ENCODE data around the gene RDH16. TPM values are rescaled to one million over a fixed set of nuclear protein-coding genes. Genes with fewer than 3 reads are reported as not detected.

RDH16 gene, protein sequence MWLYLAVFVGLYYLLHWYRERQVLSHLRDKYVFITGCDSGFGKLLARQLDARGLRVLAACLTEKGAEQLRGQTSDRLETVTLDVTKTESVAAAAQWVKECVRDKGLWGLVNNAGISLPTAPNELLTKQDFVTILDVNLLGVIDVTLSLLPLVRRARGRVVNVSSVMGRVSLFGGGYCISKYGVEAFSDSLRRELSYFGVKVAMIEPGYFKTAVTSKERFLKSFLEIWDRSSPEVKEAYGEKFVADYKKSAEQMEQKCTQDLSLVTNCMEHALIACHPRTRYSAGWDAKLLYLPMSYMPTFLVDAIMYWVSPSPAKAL
- total RNA-seq (2014; rRNA removed; shearing (Covaris generic)): 0.03 and 0.06 TPM in 2 replicates

DNA sequence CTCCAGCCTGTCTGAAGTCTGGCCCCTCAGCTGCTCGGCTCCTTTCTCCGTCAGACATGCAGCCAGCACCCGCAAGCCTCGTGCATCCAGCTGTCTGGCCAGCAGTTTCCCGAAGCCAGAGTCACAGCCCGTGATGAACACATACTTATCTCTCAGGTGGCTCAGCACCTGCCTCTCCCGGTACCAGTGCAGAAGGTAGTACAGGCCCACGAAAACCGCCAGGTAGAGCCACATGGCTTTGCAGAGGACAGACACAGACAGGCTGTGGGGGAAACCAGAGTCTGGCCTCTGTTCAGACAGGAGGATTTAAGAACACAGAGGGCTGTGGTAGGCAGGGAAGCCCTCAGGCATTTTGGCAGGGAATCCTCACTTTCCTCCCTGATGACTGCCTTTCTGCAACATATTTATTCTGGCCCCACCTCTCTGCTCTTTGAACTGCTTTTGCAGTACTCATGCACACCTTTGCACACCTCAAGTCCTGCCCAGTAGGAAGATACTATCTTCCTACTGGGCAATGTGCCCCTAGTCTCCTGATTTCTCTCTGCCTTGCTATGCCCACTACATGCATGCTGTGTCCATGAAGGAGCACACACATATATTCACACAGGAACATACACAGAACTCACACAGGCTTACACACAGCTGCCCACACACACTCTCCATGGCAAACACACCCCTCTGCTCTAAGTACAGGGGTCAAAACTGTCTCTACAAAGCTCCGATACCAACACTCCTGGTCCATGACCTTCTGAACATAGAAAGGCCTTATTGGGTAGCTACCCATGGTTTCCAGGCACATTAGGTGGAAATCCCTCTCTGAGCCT is at the start of gene RDH16:
RDH16 (minus strand) TSS at position 380 of the 824 bp plus-strand sequence; CDS start at position 234, 146 bp downstream.
- Histone ChIP-seq H3K4me3 (no peak within 1 kb of the TSS), H3K4me1 (no peaks in the 10 kb centered on the region), H3K27me3 (no peaks in the 10 kb centered on the region), H3K27ac (no peak within 1 kb of the TSS), H3K9me3 (replicated peaks) (no peaks in the 10 kb centered on the region), H3K36me3 (no peaks in the 10 kb centered on the region)
- no peak for DNase-seq

DNA sequence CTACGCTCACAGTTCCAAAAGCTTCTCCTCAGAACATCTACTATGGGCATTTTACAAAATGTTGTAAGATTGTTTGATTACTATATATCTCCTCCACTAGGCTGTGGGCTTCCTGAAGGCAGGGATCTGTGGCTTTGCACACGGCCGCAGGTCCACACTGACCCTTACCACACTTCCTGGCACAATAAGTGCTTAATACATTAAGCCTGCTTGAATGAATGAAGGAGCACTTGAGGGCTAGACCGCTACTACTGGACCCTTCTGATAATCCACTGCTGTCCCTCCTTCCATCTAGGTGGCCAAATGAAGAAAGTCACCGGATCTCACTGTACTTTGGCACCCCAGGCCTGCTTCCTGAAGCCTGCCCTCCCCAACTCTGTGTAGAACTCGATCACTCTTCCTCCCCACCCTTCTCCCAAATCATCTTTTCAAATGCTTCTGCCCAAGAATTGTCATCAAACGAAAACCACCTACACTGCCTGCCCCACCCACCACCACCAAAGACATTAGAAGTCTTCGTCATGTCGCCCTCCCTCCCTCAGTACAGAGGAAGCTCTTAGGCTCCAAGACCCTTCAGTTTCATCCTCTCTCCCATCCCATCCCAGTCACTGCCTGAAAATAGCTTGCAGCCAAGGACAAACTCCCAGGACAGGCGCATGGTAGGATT is 49.5 kb upstream of the RDH16 start:
- Histone ChIP-seq H3K36me3 (peaks cover 30% of the 10 kb centered on the region), H3K4me1 (peaks cover 20% of the 10 kb centered on the region), H3K9me3 (replicated peaks) (no peaks in the 10 kb centered on the region), H3K4me3 (peak overlapping the region; percentile 97), H3K27me3 (peaks cover 22% of the 10 kb centered on the region), H3K27ac (no peak overlapping the region)
- DNase-seq: no peak

DNA sequence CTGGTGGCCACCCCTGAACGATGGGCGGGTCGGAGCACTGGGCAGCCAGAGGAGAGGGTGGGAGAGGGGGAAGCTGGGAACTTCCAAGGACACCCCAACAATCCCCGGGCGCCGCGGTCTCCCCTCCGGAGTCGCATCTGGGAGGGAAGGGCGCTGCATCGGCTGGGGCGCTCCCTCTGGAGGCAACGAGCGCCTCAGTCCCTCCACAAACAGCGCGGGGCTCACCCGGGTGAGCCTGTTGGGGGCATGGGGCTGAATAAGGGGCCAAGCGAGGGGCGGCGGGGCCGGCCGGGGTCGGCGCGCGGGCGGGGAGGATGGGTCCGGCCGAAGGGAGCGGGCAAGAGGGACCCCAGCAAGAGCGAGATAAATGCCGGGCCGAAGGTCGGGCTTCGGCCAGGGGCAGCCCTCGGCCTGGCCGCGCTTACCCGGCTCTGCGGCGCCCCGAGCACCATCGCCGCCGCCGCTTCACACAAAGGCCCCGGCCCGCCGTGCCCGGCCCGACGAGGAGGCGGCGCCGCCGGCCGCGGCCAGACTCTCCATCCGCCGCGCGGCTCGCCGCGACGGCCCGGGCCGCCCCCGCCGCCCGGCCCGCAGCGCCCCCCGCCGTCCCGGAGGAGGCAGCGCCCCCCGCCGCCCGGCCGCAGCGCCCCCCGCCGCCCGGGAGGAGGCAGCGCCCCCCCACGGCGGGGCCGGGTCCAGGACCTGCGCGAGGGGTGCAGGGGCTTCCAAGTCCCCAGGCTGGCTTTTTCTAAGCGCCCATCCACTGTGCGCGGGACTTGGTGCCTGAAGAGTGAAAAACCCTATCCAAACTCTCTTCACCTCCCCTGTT is 48.8 kb upstream of the RDH16 start, which contains the start of gene ZBTB39:
ZBTB39 (minus strand) TSS at position 567 of the 829 bp plus-strand sequence. CDS start 1,629 bp downstream, outside the sequence.
- Histone ChIP-seq H3K36me3 (peaks cover 38% of the 10 kb centered on the region), H3K27me3 (peaks cover 14% of the 10 kb centered on the region; the same call in 1 of the 2 replicates), H3K27ac (peak within 1 kb of the TSS; percentile 53), H3K4me1 (peaks cover 20% of the 10 kb centered on the region), H3K9me3 (replicated peaks) (no peaks in the 10 kb centered on the region), H3K4me3 (peak within 1 kb of the TSS; percentile 97)
- peak; percentile 93 to 98 for DNase-seq

DNA sequence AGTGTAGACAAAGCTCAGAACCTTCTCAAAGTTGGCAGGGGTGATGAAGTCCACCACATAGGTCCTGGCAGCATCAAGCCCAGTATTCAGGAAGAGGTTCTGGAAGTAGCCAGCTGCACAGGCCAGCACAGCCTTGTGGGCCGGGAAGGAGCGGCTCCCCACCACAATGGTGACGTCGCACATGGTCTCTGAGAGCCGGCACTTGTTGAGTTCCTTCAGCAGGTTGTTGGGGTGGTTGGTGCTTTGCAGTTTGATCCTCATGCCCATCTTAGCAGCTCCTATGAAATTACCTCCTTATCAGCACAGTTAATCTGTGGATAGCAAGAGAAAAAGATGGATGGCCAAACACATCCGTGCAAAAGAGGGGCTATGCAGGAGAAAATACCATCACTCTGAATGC is 47.2 kb upstream of the RDH16 start:
- peak in 1 of 2 experiments; percentile 22 for DNase-seq
- Histone ChIP-seq H3K27ac (no peak overlapping the region), H3K27me3 (peaks cover 3% of the 10 kb centered on the region; the same call in 1 of the 2 replicates), H3K4me1 (peaks cover 20% of the 10 kb centered on the region), H3K9me3 (replicated peaks) (no peaks in the 10 kb centered on the region), H3K4me3 (no peak overlapping the region), H3K36me3 (peaks cover 53% of the 10 kb centered on the region)

DNA sequence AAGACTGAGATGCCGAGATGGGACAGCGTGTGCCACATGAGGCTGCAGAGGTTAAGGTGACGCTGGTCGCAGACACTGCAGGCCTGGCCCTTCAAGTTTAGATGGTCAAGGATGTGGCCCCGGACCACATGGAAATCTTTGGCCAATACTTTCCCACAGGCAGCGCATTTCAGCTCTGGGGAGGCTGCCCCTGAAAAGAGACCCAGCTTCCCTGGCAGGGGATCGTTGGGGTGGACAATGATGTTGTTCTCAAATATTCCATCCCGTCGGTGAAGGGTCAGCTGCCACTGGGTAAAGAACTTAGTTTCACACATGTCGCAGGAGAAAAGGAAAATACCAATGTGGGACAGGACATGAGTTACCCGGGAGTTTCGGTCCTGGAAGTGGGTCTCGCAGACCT is 46.0 kb upstream of the RDH16 start:
- Histone ChIP-seq H3K4me3 (no peak overlapping the region), H3K4me1 (peaks cover 12% of the 10 kb centered on the region), H3K9me3 (replicated peaks) (no peaks in the 10 kb centered on the region), H3K27ac (no peak overlapping the region), H3K36me3 (peaks cover 66% of the 10 kb centered on the region), H3K27me3 (no peaks in the 10 kb centered on the region)
- no peak for DNase-seq

DNA sequence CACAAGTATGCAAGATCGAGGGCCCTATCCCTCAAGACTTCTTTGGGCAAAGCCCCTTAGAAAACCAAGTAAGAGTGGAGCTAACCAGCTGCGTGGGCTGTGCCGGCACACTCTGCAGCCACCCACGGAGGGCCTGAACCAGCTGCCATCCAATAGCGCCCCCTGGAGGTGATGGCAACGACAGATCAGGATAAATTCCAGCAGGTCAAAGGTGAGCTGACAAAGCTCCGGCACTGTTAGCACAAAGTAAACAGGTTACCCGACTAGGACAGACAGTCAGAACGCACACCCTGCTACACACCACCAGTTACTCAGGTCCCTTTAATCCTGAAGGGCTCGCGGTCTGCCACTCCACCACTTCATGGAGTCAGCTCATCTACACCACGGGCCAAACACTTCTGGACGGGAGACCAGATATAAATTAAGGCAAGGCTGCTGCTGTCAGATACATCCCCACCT is 44.1 kb upstream of the RDH16 start:
- H3K4me1 ChIP-seq: peaks cover 11% of the 10 kb centered on the region
- DNase-seq: peak; percentile 97 to 100
- H3K9me3 ChIP-seq (replicated peaks): no peaks in the 10 kb centered on the region
- H3K27me3 ChIP-seq: no peaks in the 10 kb centered on the region
- no peak overlapping the region for H3K4me3 ChIP-seq
- no peak overlapping the region for H3K27ac ChIP-seq
- H3K36me3 ChIP-seq: peaks cover 74% of the 10 kb centered on the region

DNA sequence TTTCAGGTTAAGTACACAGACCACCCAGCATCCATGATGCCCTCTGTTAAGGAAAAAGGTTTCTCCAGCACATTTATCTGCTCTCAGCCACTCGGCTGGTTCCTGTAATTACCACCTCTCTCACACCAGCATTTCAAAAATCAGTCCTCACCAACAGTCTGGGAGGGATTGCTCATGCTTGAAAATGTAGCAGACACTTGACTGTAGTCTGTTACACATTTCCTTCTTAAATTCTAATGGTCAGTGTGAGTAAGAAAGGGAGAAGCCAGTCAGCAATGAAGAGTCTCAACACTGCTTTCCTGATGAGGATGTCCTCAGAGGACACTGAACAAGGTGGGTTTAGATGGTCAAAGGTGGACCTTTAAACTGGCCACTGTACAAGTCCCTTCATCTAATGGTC is 43.0 kb upstream of the RDH16 start:
- H3K27ac ChIP-seq: no peak overlapping the region
- H3K9me3 ChIP-seq (replicated peaks): no peaks in the 10 kb centered on the region
- no peak overlapping the region for H3K4me3 ChIP-seq
- peaks cover 9% of the 10 kb centered on the region for H3K4me1 ChIP-seq
- H3K27me3 ChIP-seq: no peaks in the 10 kb centered on the region
- peaks cover 77% of the 10 kb centered on the region for H3K36me3 ChIP-seq
- DNase-seq: no peak

DNA sequence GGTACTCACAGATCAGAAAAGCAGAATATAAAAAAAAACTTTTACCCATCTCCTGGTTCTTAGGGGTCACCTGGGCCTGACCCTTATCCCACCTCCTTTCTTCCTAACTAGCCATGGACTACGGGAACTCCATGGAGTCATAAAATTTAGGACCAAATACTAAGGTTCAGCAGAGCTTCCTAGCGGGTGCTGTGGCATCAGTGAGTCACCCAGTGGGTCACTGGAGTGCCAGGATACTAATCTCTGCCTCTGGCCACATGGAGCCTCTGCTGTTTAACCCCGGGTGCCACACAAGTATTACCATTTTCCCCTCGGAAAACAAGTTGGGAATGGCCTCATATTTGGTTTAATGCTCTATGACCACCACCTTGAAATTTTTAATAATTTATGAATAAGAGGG is 42.0 kb upstream of the RDH16 start:
- Histone ChIP-seq H3K27ac (no peak overlapping the region), H3K9me3 (replicated peaks) (no peaks in the 10 kb centered on the region), H3K4me1 (peaks cover 4% of the 10 kb centered on the region; the same call in 1 of the 2 replicates), H3K27me3 (no peaks in the 10 kb centered on the region), H3K4me3 (no peak overlapping the region), H3K36me3 (peaks cover 72% of the 10 kb centered on the region)
- DNase-seq: no peak

DNA sequence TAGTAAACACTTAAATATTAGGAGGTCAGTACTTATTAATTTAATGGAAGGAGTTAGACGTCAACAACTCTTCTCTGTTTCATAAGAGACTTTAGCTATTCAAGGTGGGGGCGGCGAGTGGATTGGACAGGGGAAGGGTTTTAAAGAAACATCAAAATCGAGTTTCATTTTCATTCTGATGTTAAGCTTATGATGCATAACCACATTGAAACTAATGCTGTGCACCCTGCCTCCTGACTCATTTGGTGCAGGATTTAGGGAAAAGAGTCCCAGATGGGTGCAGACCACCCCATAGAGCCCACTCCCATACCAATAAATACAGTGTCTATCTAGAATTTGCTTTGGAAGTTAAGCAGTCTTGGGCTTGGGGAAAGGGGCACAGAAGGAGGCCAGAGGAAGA is 41.6 kb upstream of the RDH16 start:
- Histone ChIP-seq H3K9me3 (replicated peaks) (no peaks in the 10 kb centered on the region), H3K27ac (no peak overlapping the region), H3K4me1 (peaks cover 4% of the 10 kb centered on the region; the same call in 1 of the 2 replicates), H3K27me3 (no peaks in the 10 kb centered on the region), H3K4me3 (no peak overlapping the region), H3K36me3 (peaks cover 67% of the 10 kb centered on the region)
- DNase-seq: no peak

DNA sequence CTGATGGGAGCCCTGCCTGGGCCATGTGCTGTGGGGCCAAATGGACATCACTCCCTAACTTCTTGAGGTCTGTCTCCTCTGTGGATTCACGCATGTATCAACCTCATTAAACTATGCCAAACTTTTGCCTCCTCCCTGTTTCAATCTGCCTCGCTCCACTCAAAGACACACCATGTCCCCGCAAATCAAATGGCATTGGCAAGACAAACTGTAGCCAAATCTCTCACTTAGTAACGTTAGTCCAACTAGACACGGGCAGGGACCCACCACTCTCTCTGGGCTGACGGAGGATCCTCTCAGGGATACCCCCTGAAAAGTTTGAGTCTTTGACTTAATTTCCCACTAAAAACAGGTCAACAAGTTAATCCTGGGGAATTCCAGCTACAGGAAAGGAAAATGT is 40.9 kb upstream of the RDH16 start:
- H3K4me3 ChIP-seq: no peak overlapping the region
- no peaks in the 10 kb centered on the region for H3K9me3 ChIP-seq (replicated peaks)
- H3K36me3 ChIP-seq: peaks cover 61% of the 10 kb centered on the region
- no peak overlapping the region for H3K27ac ChIP-seq
- DNase-seq: peak in 1 of 2 experiments; percentile 23
- H3K4me1 ChIP-seq: peaks cover 4% of the 10 kb centered on the region; the same call in 1 of the 2 replicates
- no peaks in the 10 kb centered on the region for H3K27me3 ChIP-seq

DNA sequence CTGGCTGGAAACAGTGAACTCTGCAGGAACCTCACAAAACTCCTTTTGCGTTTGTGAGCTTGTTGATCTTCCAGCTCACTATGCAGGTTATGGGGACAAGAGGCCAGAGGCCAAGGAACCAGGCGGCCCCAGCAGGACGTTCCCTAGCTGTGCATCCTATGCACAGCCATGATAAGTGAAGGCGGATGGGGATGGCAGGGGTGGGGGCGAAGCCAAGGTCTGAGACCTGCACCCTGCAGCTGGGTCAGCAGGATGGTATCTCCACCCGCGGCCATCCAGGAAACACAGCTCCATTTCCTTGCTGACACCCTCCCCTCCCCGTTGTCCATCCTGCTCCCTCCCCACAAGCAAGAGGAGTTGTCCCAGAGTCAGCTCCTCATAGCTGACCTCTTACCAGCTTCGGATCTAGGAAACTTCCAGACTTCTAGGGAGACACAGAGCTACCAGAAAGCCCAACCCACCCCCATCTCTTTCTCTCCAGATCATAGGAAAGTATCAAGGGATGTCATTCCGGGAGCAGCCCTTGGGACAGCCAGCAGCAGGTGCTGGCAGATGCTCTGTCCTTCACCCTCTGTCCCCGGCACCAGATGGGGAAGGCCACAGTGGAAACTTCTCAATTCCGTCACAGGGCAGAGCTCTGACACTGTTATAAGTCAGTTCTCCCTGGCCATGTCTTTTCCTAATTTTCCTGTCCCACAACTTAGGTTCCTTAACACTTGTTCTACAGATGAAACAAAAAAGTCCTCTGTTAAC is 39.6 kb upstream of the RDH16 start:
- Histone ChIP-seq H3K27me3 (no peaks in the 10 kb centered on the region), H3K9me3 (replicated peaks) (no peaks in the 10 kb centered on the region), H3K4me1 (peaks cover 4% of the 10 kb centered on the region; the same call in 1 of the 2 replicates), H3K27ac (no peak overlapping the region), H3K4me3 (no peak overlapping the region), H3K36me3 (peaks cover 47% of the 10 kb centered on the region)
- DNase-seq: peak in 1 of 2 experiments; percentile 76

DNA sequence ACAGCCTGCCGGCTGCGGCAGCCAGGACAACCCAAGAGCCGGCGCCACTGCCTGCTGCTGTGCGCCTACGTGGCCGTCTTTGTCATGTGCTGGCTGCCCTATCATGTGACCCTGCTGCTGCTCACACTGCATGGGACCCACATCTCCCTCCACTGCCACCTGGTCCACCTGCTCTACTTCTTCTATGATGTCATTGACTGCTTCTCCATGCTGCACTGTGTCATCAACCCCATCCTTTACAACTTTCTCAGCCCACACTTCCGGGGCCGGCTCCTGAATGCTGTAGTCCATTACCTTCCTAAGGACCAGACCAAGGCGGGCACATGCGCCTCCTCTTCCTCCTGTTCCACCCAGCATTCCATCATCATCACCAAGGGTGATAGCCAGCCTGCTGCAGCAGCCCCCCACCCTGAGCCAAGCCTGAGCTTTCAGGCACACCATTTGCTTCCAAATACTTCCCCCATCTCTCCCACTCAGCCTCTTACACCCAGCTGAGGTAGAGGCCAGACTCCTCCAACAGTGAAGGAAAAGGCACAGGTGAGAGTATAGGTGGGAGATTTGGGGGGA is 38.6 kb upstream of the RDH16 start:
- peak; percentile 28 to 38 for DNase-seq

More for the DNA sequence above, 38.6 kb upstream of the RDH16 start:
- H3K4me3 ChIP-seq: no peak overlapping the region
- peaks cover 4% of the 10 kb centered on the region; the same call in 1 of the 2 replicates for H3K4me1 ChIP-seq
- no peaks in the 10 kb centered on the region for H3K27me3 ChIP-seq
- H3K9me3 ChIP-seq (replicated peaks): no peaks in the 10 kb centered on the region
- no peak overlapping the region for H3K27ac ChIP-seq
- peaks cover 37% of the 10 kb centered on the region for H3K36me3 ChIP-seq
